ENCODE measurements around the gene DPP8.
"Not testable (repeated sequence)": the region's sequence is repeated elsewhere in the genome, so short reads cannot be mapped to it uniquely, and the experiment has no call there.

The DPP8 gene

DNA sequence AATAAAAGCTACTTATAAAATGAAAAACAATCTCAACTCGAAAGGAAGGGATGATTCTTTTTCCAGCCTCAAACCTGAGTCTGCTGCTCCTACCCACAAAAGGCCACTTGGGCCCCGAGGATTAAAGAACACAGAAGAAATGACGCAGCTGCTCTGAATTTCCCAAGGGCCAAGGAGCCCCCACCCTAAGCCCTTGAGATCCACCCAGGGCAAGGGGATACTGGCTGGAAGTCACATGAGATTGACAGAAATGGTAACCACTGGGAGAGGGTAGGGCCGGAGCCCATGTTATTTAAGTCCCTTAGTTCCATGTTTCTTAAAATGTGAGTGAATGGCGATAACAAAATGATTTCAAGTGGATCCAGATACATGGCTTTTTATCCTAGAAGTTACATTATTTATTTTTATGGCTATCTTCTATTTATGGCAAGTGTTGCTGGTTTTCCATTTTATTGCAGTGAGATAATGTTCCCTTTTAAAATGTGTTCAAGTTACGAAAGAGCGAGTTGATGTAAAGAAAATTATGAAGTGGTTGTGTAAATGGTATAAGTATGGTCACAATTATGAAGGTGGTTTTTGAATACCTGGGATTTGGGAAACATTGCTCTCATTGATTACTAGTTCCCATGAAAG lies 111.6 kb downstream of the DPP8 start:
- Mint-ChIP-seq H3K36me3 (ENCODE audit: insufficient read depth) (no peaks in the 10 kb centered on the region), H3K4me3 (no peak overlapping the region), H3K27me3 (peaks cover 60% of the 10 kb centered on the region), H3K4me1 (peaks cover 5% of the 10 kb centered on the region), H3K27ac (ENCODE audit: low read depth) (no peak overlapping the region), H3K9me3 (no peaks in the 10 kb centered on the region)
- no peak for DNase-seq (ENCODE audit: low spot score in 2 of 2)
- ATAC-seq (replicated peaks; ENCODE audit: extremely low read depth, poor library complexity, severe bottlenecking): no peak

DNA sequence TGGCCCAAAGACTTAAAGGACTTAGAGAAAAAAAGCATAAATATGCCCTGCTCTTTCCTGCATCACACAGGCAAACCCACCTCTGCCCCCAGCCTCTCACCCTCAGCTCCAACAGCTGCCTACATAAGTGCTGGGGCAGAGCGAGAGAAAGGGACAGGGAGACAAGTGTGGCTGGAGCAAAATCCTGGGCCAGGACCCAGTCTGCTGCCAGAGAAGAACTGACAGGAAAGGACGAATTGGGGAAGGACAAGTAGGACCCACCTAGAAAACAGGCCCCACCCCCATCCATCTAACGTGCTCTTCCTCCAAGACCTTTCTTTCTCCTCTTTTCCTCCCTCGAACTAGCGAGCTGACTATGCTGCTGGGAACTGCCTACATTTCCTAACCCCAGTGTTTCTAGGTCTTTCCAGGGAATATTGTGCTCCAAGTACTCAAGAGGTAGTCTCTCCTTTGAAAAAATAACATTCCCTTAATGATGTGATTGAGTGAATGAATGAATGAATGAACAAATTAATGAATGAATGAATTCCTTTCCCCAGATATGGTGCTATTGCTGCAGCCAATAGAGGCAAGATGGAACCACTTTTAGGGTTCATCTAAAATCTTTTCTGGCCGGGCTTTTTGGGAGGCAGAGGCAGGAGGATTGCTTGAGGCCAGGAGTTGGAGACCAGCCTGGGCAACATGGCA lies 113.2 kb downstream of the DPP8 start:
- H3K4me1 Mint-ChIP-seq: peaks cover 5% of the 10 kb centered on the region
- H3K36me3 Mint-ChIP-seq (ENCODE audit: insufficient read depth): no peaks in the 10 kb centered on the region

DNA sequence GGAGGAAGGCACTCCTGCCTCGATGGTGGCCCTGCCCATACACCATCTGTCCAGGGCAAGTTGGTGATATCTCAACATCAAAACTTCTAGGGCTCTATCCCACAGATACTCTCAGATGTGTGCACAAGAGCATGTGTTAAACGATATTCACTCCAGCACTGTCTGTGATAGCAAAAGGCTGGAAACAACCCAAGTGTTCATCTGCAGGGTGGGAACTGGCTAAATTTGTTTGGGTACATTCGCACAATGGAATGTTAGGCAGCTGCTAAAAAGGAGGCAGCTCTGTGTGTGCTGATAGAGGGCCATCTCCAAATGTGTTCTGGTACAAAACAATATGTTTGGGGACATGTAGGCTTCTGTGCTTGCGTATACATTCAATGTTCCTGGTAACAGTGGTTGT lies 114.5 kb downstream of the DPP8 start:
- ATAC-seq (replicated peaks; ENCODE audit: extremely low read depth, poor library complexity, severe bottlenecking) (no peak), DNase-seq (ENCODE audit: low spot score in 2 of 2) (no peak)
- Mint-ChIP-seq H3K4me1 (no peaks in the 10 kb centered on the region), H3K36me3 (ENCODE audit: insufficient read depth) (no peaks in the 10 kb centered on the region), H3K4me3 (no peak overlapping the region), H3K9me3 (no peaks in the 10 kb centered on the region), H3K27ac (ENCODE audit: low read depth) (no peak overlapping the region), H3K27me3 (peaks cover 57% of the 10 kb centered on the region)

More for the DNA sequence above, 113.2 kb downstream of the DPP8 start:
- ATAC-seq (replicated peaks; ENCODE audit: extremely low read depth, poor library complexity, severe bottlenecking) (no peak), DNase-seq (ENCODE audit: low spot score in 2 of 2) (no peak)
- H3K27me3 Mint-ChIP-seq: peaks cover 60% of the 10 kb centered on the region
- H3K4me3 Mint-ChIP-seq: no peak overlapping the region
- H3K9me3 Mint-ChIP-seq: no peaks in the 10 kb centered on the region
- no peak overlapping the region for H3K27ac Mint-ChIP-seq (ENCODE audit: low read depth)

DNA sequence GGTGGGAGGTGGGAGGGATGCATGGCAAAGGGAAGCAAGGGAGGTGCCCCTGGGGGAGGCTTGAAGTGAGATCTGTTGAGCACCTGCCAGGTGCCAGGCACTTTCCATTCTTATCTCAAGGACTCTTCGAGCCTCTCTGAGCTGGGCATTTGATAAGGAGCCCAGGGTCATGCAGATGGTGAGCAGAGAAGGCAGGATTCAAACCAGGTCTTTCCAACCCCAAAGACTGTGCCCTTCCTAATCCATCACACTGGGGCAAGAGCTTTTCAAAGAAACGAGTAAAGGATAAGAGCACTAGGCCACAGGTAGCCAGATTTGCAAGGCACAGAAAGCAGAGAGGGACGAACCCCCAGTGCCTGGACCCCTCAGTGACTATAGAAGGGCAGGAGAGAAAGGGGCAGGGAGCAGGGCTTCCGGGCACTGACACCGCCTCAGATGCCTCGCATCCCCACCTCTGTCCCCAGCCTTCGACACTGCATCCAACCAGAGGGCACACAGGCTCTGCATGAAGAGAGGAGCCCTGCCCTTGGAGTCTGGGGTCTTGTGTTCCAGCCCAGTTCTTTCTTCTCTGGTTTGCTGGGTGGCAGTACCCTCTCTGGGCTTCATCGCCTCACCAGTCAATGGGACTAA lies 115.8 kb downstream of the DPP8 start:
- Mint-ChIP-seq H3K4me3 (no peak overlapping the region), H3K4me1 (no peaks in the 10 kb centered on the region), H3K27ac (ENCODE audit: low read depth) (no peak overlapping the region), H3K27me3 (peaks cover 68% of the 10 kb centered on the region), H3K36me3 (ENCODE audit: insufficient read depth) (peaks cover 1% of the 10 kb centered on the region), H3K9me3 (no peaks in the 10 kb centered on the region)
- no peak for ATAC-seq (replicated peaks; ENCODE audit: extremely low read depth, poor library complexity, severe bottlenecking)
- no peak for DNase-seq (ENCODE audit: low spot score in 2 of 2)

DNA sequence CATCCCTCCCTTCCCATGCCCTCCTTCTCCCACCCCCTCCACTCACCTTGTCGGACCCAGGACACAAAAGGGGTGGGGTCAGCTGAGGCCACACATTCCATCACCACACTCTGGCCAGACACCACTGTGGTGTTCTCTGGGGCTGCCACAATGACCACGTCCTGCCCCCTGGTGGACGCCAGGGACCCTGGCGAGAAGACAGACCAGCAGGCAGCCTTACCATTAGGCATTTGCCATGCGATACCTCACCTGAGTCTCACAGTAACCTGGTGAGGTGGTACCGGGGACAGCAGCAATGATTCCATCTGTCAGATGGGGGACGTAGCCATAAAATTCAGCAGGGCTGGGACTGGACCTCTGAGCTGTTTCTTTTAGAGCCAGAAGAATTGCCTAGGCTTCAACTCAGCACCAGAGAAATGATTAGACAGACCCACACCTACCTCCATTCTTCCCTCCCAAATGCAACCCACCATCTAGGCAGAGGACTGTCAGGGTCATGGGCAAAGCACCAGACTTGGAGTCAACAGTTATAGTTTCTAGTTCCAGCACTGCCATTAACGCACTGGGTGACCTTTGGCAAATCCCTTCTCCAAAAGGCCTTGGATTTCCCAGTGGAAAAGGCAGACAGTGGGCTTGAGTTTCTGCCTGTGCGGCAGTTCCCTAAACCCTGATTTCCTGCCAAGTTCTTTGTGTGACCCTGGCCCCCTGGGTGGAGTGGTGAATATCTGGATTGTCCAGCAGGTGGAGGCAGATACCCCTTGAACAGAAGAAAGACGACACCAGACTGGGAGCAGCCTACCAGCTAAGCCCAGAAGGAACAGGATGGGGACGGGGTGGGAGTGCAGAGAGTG lies 116.5 kb downstream of the DPP8 start:
- Mint-ChIP-seq H3K27ac (ENCODE audit: low read depth) (no peak overlapping the region), H3K36me3 (ENCODE audit: insufficient read depth) (peaks cover 1% of the 10 kb centered on the region), H3K9me3 (no peaks in the 10 kb centered on the region), H3K27me3 (peaks cover 75% of the 10 kb centered on the region), H3K4me1 (peaks cover 6% of the 10 kb centered on the region), H3K4me3 (no peak overlapping the region)
- DNase-seq (ENCODE audit: low spot score in 2 of 2) (no peak), ATAC-seq (replicated peaks; ENCODE audit: extremely low read depth, poor library complexity, severe bottlenecking) (peak; percentile 58)

DNA sequence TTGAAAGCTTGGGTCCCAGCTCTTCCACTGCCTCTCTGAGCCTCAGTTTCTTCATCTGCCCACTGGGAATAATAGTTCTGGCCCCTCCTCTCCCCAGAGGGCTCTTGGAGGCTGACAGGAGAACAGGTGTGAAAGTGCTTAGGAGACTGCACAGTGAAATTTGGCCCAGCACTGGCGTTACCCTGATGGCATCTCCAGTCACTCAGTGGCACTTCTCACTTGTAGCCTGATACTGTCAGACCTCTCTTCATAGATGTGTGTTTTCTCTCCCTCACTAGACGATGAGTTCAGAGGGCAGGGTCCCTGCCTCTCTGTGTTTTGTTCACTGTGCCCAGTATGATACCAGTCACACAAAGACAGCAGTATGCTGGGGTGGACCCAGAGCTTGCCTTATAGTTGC lies 117.5 kb downstream of the DPP8 start:
- H3K36me3 Mint-ChIP-seq (ENCODE audit: insufficient read depth): peaks cover 1% of the 10 kb centered on the region
- H3K4me3 Mint-ChIP-seq: no peak overlapping the region
- H3K4me1 Mint-ChIP-seq: peaks cover 6% of the 10 kb centered on the region
- no peak for DNase-seq (ENCODE audit: low spot score in 2 of 2)
- no peaks in the 10 kb centered on the region for H3K9me3 Mint-ChIP-seq
- H3K27ac Mint-ChIP-seq (ENCODE audit: low read depth): no peak overlapping the region
- peaks cover 85% of the 10 kb centered on the region for H3K27me3 Mint-ChIP-seq
- ATAC-seq (replicated peaks; ENCODE audit: extremely low read depth, poor library complexity, severe bottlenecking): no peak

DNA sequence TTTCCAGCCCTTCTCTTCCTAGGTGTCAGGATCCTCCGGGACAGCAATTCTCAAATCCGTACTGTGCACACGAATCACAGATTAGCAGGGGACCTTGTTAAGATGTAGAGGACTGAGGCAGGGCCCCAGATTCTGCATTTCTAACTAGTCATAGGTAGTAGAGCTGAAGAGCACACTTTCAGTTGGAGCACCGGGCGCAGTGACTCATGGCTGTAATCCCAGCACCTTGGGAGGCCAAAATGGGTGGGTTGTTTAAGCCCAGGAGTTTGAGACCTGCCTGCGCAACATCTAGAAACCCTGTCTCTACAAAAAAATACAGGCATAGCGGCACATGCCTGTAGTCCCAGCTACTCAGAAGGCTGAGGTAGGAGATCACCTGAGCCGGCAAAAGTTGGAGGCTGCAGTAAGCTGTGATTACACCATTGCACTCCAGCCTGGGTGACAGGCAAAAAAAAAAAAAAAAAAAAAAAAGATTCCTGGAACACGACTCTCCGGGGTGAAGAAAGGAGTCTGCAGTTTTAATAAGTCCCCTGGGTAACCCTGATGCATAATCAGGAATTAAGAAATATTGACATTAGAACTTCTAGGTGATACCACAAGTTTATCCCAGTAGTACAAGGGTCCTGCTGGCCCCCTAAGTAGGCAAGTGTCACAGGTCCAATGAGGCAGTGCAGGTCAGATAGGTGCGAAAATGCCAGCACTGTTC lies 118.3 kb downstream of the DPP8 start:
- H3K4me3 Mint-ChIP-seq: no peak overlapping the region
- H3K36me3 Mint-ChIP-seq (ENCODE audit: insufficient read depth): peaks cover 1% of the 10 kb centered on the region

DNA sequence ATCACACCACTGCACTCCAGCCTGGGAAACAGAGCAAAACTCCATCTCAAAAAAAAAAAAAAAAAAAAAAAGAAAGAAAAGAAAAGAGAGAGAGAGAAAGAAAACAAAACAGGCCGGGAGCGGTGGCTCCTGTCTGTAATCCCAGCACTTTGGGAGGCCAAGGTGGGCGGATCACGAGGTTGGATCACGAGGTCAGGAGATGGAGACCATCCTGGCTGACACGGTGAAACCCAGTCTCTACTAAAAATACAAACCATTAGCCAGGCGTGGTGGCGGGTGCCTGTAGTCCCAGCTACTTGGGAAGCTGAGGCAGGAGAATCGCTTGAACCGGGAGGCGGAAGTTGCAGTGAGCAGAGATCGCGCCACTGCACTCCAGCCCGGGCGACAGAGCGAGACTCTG lies 119.0 kb downstream of the DPP8 start:
- not testable (repeated sequence) for DNase-seq (ENCODE audit: low spot score in 2 of 2); H3K4me1 Mint-ChIP-seq; H3K27ac Mint-ChIP-seq (ENCODE audit: low read depth); H3K4me3 Mint-ChIP-seq; H3K9me3 Mint-ChIP-seq; ATAC-seq (replicated peaks; ENCODE audit: extremely low read depth, poor library complexity, severe bottlenecking); H3K36me3 Mint-ChIP-seq (ENCODE audit: insufficient read depth)
- H3K27me3 Mint-ChIP-seq: peaks cover 85% of the 10 kb centered on the region

More for the DNA sequence above, 118.3 kb downstream of the DPP8 start:
- H3K4me1 Mint-ChIP-seq: peaks cover 6% of the 10 kb centered on the region
- peaks cover 85% of the 10 kb centered on the region for H3K27me3 Mint-ChIP-seq
- no peaks in the 10 kb centered on the region for H3K9me3 Mint-ChIP-seq
- no peak for DNase-seq (ENCODE audit: low spot score in 2 of 2)
- H3K27ac Mint-ChIP-seq (ENCODE audit: low read depth): no peak overlapping the region
- no peak for ATAC-seq (replicated peaks; ENCODE audit: extremely low read depth, poor library complexity, severe bottlenecking)

DNA sequence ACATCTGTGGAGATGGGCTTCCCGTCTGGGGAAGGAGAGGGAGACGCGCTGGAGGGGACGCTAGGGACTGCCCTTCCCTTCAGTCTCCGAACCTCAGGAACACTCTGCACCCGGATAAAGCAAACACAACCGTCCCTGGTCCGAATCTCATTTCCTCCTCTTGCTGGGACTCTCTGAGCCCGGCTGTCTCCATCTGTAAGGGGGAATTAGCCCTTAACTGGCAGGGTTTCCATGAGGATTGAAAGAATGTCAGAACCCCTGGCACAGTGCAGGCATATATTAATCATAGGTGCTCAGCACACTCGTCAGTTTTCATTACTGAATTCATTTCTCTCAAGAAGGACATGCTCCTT lies 120.5 kb downstream of the DPP8 start:
- H3K36me3 Mint-ChIP-seq (ENCODE audit: insufficient read depth): peaks cover 1% of the 10 kb centered on the region
- ATAC-seq (replicated peaks; ENCODE audit: extremely low read depth, poor library complexity, severe bottlenecking) (no peak), DNase-seq (ENCODE audit: low spot score in 2 of 2) (no peak)
- no peak overlapping the region for H3K4me3 Mint-ChIP-seq
- peaks cover 95% of the 10 kb centered on the region for H3K27me3 Mint-ChIP-seq
- H3K9me3 Mint-ChIP-seq: no peaks in the 10 kb centered on the region
- peaks cover 6% of the 10 kb centered on the region for H3K4me1 Mint-ChIP-seq
- no peak overlapping the region for H3K27ac Mint-ChIP-seq (ENCODE audit: low read depth)

DNA sequence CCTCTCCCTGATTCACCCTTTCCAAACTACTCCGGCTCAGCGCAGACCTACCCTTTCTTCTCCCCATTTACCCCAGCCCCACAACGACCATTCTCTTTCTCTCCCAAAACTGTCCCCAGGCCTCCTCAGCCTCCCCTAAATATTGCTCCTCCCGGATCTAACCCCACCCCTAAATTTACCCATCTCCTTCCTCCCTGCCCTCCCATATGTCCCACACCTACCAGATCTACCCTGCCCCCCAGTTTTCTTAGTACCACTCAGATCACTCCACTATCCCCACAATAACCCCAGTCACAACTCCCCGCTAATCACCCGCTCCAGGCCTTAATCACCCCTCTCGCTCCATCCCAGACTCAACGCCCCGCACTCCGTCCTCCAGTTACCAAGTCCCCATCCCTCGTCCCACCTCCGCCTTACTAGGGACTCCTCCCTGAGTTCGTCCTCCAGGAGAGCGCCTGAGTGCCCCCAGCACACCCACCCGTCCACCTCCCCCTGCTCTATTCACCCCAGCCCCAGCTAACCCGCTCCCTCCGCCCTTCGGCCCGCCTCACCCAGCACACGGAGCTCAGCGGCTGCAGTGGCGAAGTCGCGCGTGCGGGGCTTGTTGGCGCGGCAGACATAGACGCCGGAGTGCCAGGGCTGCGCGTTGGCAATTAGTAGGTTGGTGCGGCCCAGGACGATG lies 121.1 kb downstream of the DPP8 start:
- Mint-ChIP-seq H3K27ac (ENCODE audit: low read depth) (no peak overlapping the region), H3K36me3 (ENCODE audit: insufficient read depth) (peaks cover 1% of the 10 kb centered on the region), H3K4me3 (no peak overlapping the region), H3K9me3 (no peaks in the 10 kb centered on the region), H3K27me3 (peaks cover 97% of the 10 kb centered on the region), H3K4me1 (peaks cover 6% of the 10 kb centered on the region)
- no peak for DNase-seq (ENCODE audit: low spot score in 2 of 2)
- no peak for ATAC-seq (replicated peaks; ENCODE audit: extremely low read depth, poor library complexity, severe bottlenecking)

DNA sequence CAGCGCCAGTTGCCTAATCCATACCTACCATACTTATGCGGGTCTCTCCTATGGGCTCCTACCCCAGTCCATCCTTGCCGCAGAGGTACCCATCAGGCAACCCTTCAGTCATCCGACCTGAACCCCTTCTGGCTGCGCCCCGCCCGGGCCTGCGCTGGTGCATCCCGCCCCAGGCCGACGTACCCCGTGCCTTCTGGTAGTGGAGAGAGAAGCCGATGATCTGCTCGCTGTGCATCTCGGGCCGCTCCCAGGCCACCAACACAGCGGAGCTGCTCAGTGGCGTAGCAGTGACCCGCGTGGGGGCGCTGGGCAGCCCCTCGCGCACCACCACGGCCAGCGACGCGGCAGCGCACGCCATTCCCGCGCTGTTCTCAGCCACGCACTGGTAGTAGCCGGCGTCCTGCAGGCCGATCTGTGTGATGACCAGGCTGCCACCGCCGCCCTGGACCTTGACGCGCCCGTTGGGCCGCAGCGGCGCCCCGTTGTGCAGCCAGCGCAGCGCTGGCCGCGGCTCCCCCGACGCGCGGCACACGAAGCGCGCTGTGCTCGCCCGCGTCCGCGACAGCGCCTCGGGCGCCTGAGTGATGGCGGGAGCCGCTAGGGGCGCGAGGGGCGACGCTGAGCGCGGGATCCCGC lies 121.8 kb downstream of the DPP8 start:
- H3K4me1 Mint-ChIP-seq: peaks cover 6% of the 10 kb centered on the region
- H3K27ac Mint-ChIP-seq (ENCODE audit: low read depth): no peak overlapping the region
- H3K36me3 Mint-ChIP-seq (ENCODE audit: insufficient read depth): peaks cover 1% of the 10 kb centered on the region
- DNase-seq (ENCODE audit: low spot score in 2 of 2) (no peak), ATAC-seq (replicated peaks; ENCODE audit: extremely low read depth, poor library complexity, severe bottlenecking) (no peak)
- peaks cover 93% of the 10 kb centered on the region for H3K27me3 Mint-ChIP-seq
- H3K4me3 Mint-ChIP-seq: no peak overlapping the region
- no peaks in the 10 kb centered on the region for H3K9me3 Mint-ChIP-seq

Data from central memory CD8-positive, alpha-beta T cell (primary cell).